Mesothelial cell of epicardium (in vitro differentiated cells): ENCODE measurements around the gene PYGO2. TPM values are rescaled to one million over a fixed set of nuclear protein-coding genes. Genes with fewer than 3 reads are reported as not detected.
A peak's percentile ranks its signal among the peaks of the same experiment; 100 is the strongest.

ENCODE experiments used
- DNase-seq, 2 experiments: peaks; one replicate each; pipeline ENCODE4 v3.0.0; 2021; ENCODE audit warnings: low spot score in 2 of 2; ENCODE audit not compliant: unreplicated experiment in 2 of 2
- H3K27ac Mint-ChIP-seq: 2 replicates; pipeline ENCODE4 v1.8.0; 2021; ENCODE audit warnings: mixed read lengths
- H3K27me3 Mint-ChIP-seq: 2 replicates; pipeline ENCODE4 v1.8.0; 2021; ENCODE audit warnings: low read depth, mixed read lengths
- H3K36me3 Mint-ChIP-seq: 2 replicates; pipeline ENCODE4 v1.8.0; 2021; ENCODE audit warnings: mixed read lengths
- H3K4me1 Mint-ChIP-seq: 2 replicates; pipeline ENCODE4 v1.8.0; 2021; ENCODE audit warnings: mixed read lengths
- H3K4me3 Mint-ChIP-seq: 2 replicates; pipeline ENCODE4 v1.8.0; 2021; ENCODE audit warnings: mild to moderate bottlenecking, moderate library complexity, mixed read lengths
- H3K9me3 Mint-ChIP-seq: 2 replicates; pipeline ENCODE4 v1.8.0; 2021; ENCODE audit warnings: mixed read lengths
- total RNA-seq: library from RNA; stranded (reverse); gene quantifications from 3 replicates; pipeline ENCODE4 v1.2.1, GENCODE V29; 2021
- TF ChIP-seq, protein P1 (sequence below): fragments of 200-600 bp; sonication (generic); IDR thresholded peaks from one replicate; pipeline ENCODE4 v1.5.0; 2021; ENCODE audit warnings: antibody characterized with exemption; ENCODE audit not compliant: unreplicated experiment

PYGO2 gene
- total RNA-seq, 1 donor from 2014 or later = 44.6 TPM

DNA sequence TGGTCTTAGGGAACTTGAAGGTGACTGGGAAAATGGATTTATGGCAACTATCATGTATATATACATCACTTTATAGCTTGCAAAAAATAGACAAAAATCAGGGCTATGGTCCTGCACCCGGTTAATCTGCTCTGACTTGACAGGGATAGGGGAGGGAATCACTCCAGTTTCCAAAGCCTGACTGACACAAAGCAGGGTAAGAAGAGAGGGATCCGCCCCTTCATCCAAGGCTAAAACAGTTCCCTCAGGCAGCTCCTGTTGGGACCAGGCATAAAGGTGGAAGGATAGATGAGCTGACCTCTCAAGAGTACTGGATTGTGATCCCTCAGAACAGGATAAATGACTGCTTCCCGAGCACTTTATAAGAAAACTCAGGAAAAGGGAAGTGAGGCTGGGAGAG, 7.0 kb downstream of the PYGO2 start:
- Mint-ChIP-seq H3K4me1 (peaks cover 56% of the 10 kb centered on the region), H3K4me3 (peak overlapping the region; percentile 85), H3K36me3 (peaks cover 6% of the 10 kb centered on the region), H3K27me3 (no peaks in the 10 kb centered on the region), H3K9me3 (no peaks in the 10 kb centered on the region), H3K27ac (peak overlapping the region; percentile 97)
- no peak for DNase-seq
- TF ChIP-seq, protein P1, sequence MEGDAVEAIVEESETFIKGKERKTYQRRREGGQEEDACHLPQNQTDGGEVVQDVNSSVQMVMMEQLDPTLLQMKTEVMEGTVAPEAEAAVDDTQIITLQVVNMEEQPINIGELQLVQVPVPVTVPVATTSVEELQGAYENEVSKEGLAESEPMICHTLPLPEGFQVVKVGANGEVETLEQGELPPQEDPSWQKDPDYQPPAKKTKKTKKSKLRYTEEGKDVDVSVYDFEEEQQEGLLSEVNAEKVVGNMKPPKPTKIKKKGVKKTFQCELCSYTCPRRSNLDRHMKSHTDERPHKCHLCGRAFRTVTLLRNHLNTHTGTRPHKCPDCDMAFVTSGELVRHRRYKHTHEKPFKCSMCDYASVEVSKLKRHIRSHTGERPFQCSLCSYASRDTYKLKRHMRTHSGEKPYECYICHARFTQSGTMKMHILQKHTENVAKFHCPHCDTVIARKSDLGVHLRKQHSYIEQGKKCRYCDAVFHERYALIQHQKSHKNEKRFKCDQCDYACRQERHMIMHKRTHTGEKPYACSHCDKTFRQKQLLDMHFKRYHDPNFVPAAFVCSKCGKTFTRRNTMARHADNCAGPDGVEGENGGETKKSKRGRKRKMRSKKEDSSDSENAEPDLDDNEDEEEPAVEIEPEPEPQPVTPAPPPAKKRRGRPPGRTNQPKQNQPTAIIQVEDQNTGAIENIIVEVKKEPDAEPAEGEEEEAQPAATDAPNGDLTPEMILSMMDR = no peak

DNA sequence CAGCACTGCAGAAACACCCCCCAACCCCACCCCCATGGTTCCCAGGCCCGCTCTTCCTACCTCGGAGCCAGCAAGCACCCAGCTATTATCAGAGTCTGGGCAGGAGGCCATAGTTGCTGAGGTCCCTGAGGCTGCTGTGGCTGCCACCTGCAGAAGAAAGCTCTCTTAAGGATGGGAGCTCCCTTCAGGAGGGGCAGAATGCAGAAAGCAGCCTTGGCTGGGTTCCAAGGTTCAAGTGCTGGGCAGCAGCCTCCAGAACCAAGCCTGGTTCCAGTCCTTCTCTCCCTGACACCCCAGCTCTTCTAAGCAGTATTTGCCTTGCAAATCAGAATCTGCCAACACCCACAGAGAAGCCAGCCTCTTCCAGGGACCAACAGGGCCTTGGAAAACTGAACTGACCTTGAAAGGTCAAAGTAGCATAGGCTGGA, 8.0 kb downstream of the PYGO2 start:
- TF ChIP-seq, protein P1 = no peak
- no peak for DNase-seq
- Mint-ChIP-seq H3K27me3 (no peaks in the 10 kb centered on the region), H3K27ac (no peak overlapping the region), H3K4me1 (peaks cover 56% of the 10 kb centered on the region), H3K36me3 (peaks cover 9% of the 10 kb centered on the region), H3K4me3 (no peak overlapping the region), H3K9me3 (no peaks in the 10 kb centered on the region)

DNA sequence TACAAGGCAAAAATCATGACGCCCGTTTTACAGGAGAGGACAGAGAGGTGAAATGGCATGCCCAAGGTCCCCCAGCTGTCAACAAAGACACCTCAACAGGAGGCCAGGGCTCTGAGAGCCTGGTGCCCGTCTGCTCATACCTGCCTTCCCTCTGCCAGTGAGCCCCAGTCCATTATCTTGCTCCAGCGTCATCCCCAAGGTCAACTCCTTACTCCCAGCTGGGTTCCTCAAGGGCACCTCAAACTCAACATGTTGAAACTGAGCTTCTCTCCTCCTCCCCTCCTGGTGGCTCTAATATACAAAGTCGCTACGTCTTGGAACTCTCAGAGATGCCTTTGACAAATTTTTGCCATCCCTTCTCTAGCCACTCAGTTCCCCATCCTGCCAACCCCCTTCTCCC, 8.9 kb downstream of the PYGO2 start:
- no peaks in the 10 kb centered on the region for H3K9me3 Mint-ChIP-seq
- peaks cover 11% of the 10 kb centered on the region for H3K36me3 Mint-ChIP-seq
- TF ChIP-seq, protein P1 = no peak
- H3K4me1 Mint-ChIP-seq = peaks cover 55% of the 10 kb centered on the region
- H3K27ac Mint-ChIP-seq = peak overlapping the region; percentile 2
- no peak for DNase-seq
- H3K4me3 Mint-ChIP-seq = no peak overlapping the region
- H3K27me3 Mint-ChIP-seq = no peaks in the 10 kb centered on the region

DNA sequence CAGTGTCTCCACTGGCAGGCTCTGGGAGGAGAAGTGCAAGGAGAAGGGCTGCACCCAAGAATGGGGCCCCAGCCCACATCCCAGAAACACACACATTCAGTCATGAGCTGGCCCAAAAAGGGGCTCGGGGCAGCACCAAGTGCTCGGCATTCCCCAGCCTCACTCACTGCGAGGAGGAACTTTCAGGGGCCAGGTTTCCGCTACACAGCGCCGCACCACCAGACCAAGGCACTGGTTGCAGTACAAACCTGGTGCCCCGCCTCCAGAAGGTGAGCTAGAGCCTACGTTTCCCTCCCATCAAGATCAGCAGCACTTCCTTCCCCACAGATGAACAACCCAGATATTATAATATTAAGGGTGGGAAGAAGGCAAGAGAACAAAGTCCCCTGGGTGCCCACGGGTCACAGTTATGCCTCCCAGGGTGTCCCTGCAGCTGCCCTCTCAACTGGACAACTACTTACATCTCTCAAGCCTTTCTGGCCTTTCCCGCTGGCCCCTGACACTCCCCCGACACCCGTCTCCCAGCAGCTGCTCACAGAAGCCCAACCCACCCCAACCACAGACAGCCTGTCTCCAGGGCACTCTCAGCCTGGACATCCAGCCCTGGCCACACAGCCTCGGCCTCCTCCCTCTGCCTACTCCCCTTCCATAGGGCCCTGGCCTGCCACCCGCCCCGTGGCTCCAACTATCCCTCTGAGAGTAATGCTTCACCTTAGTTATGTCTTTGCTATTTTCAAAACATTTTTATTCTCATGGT, 9.5 kb downstream of the PYGO2 start:
- TF ChIP-seq, protein P1 = no peak

DNA sequence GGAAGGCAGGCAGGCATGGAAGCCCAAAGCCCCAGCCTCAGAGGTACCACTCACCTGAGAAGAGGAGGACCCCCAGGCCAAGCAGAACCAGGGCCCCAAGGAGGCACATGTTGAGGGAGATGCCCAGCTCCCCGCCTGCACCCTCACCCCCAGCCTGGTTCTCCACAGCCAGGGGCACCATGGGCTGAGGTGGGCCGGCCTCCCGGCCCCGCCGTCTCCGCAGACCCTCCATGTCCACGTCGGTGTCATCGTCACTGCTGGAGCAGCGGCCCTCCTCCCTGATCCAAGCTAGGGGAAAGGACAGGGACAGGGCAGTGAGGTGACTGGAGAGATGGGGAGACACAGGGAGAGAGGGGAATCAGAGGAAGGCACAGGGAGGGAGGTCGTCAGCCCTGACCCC, 13.5 kb downstream of the PYGO2 start:
- Mint-ChIP-seq H3K9me3 (no peaks in the 10 kb centered on the region), H3K36me3 (peaks cover 15% of the 10 kb centered on the region), H3K4me1 (peaks cover 20% of the 10 kb centered on the region), H3K27ac (no peak overlapping the region), H3K4me3 (no peak overlapping the region), H3K27me3 (no peaks in the 10 kb centered on the region)
- no peak for DNase-seq
- TF ChIP-seq, protein P1 = no peak

More for the DNA sequence above, 9.5 kb downstream of the PYGO2 start:
- Mint-ChIP-seq H3K36me3 (peaks cover 11% of the 10 kb centered on the region), H3K4me1 (peaks cover 49% of the 10 kb centered on the region), H3K27me3 (no peaks in the 10 kb centered on the region), H3K27ac (peak overlapping the region; percentile 2), H3K9me3 (no peaks in the 10 kb centered on the region), H3K4me3 (no peak overlapping the region)
- no peak for DNase-seq
